NCI-H510A (cell line): ENCODE results near the gene AMPD2.
"Not testable (repeated sequence)": the region's sequence is repeated elsewhere in the genome, so short reads cannot be mapped to it uniquely, and the experiment has no call there.

Experiments
- DNase-seq: peaks from one replicate; lab custom pipeline; 2025; lab: John Stamatoyannopoulos, UW

Gene AMPD2

GRCh38 chr1:109652402-109652801 is 32.8 kb downstream of the AMPD2 start:
- DNase-seq: no peak

GRCh38 chr1:109653306-109653705 is 33.7 kb downstream of the AMPD2 start:
- no peak for DNase-seq

- DNase-seq: no peak
These were observed 34.9 kb downstream of the AMPD2 start for GRCh38 chr1:109654519-109654918.

- peak; percentile 52 for DNase-seq
These were observed 36.2 kb downstream of the AMPD2 start, which contains the start of gene GSTM4 for GRCh38 chr1:109655615-109656519. Gene GSTM4 (plus strand): TSS chr1:109656099. CDS start chr1:109656390, 291 bp downstream.

GRCh38 chr1:109657395-109657794 is 37.8 kb downstream of the AMPD2 start:
- no peak for DNase-seq

GRCh38 chr1:109657970-109658369 is 38.3 kb downstream of the AMPD2 start:
- no peak for DNase-seq

- DNase-seq: no peak
These were observed 39.0 kb downstream of the AMPD2 start for GRCh38 chr1:109658533-109659042.

GRCh38 chr1:109659145-109659544 is 39.5 kb downstream of the AMPD2 start:
- no peak for DNase-seq

GRCh38 chr1:109659997-109660690 is 40.5 kb downstream of the AMPD2 start:
- DNase-seq: no peak

- DNase-seq: not testable (repeated sequence)
These were observed 41.0 kb downstream of the AMPD2 start for GRCh38 chr1:109660691-109661026.

- no peak for DNase-seq
These were observed 41.8 kb downstream of the AMPD2 start for GRCh38 chr1:109661391-109661790.

GRCh38 chr1:109664671-109665070 is 45.0 kb downstream of the AMPD2 start:
- no peak for DNase-seq

- DNase-seq: peak; percentile 82
These were observed 48.0 kb downstream of the AMPD2 start, which contains the start of gene GSTM2 for GRCh38 chr1:109667452-109668122. Gene GSTM2 (plus strand): TSS chr1:109668057. CDS start chr1:109668116, 59 bp downstream.

GRCh38 chr1:109668123-109668775 is 48.6 kb downstream of the AMPD2 start:
- no peak for DNase-seq

- no peak for DNase-seq
These were observed 49.8 kb downstream of the AMPD2 start for GRCh38 chr1:109669246-109669948.

GRCh38 chr1:109669949-109670302 is 50.3 kb downstream of the AMPD2 start:
- DNase-seq: not testable (repeated sequence)

- no peak for DNase-seq
These were observed 51.4 kb downstream of the AMPD2 start for GRCh38 chr1:109671067-109671466.

- DNase-seq: not testable (repeated sequence)
These were observed 54.2 kb downstream of the AMPD2 start for GRCh38 chr1:109673861-109674260.

GRCh38 chr1:109676683-109677381 is 57.2 kb downstream of the AMPD2 start:
- not testable (repeated sequence) for DNase-seq

- no peak for DNase-seq
These were observed 57.8 kb downstream of the AMPD2 start for GRCh38 chr1:109677459-109677858.
